Epidermal melanocyte (primary cell): Measurements from ENCODE around the gene RAB44.

ENCODE experiments used
- DNase-seq: peaks from one replicate; pipeline ENCODE4 v3.0.0; 2011; ENCODE audit warnings: low spot score; ENCODE audit not compliant: insufficient read length

Gene RAB44

DNA sequence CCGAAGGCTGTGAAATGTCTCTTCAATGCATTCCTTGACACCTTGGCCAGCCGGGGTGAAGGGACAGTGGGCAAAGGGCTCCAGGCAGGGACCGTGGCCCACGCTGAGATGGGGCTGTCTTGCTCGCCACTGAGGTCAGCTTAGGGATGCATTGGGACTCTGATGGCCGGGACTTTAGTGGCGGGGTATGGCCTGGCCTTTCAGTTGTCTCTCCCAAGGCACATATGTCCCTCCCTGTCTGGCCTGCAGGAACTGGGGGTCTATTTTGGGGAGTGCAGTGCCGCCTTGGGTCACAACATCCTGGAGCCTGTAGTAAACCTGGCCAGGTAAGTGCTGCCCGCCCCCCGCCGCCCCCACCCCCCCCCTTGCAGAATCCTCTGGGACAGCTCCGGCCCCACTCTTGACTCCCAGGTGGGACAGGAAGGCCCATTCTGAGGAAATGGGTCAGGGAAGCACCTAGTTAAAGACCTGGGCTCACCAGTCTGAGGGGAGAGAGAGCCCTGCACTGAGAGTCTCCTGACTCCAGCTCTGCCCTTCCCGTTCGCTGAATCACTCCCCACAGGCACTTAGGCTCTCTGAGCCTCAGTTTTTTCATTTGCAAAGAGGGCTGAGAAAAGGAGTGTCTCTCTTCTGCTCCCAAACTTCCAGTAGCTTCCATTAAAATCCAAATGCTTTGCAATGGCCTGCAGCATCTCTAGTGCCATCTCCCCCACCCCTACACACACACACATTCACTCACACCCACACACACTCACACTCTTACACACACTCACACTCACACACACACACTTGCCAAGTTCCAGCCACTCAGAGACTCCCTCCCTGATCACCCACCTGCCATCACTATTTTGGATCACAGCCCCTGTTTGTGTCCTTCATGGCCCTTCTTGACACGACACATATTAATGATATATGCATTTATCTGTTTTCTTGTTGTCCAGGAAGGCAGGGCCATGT, 33.1 kb downstream of the RAB44 start:
- DNase-seq: no peak

DNA sequence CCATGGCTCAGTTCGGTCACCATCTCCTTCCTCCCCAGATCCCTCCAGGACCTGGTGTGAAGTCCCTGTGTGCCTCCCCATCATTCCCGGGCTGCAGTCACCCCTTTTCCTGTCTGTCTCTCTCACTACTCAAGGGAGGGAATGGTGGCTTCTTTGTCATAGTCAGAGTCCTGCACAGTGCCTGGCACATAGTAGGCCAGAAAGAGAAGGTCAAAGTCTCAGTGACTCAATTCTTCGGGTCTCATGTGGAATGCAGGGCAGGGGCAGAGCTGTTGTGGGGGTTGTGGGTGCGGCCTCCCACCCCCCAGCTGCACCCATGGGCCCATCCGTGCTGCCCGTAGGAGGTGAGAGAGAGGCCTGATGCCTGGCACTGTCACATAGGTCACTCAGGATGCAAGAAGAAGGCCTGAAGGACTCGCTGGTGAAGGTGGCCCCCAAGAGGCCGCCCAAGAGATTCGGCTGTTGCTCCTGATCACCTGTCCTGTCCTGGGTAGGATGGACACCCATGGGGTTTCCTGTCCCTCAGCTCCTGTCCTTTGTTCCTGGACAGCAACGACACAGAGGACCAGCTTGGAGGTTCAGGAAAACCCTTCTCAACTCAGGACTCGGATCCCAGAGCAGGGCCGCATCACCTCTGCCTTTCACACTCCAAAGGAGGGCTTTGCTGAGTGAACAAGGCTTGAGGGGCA, 34.1 kb downstream of the RAB44 start:
- no peak for DNase-seq

DNA sequence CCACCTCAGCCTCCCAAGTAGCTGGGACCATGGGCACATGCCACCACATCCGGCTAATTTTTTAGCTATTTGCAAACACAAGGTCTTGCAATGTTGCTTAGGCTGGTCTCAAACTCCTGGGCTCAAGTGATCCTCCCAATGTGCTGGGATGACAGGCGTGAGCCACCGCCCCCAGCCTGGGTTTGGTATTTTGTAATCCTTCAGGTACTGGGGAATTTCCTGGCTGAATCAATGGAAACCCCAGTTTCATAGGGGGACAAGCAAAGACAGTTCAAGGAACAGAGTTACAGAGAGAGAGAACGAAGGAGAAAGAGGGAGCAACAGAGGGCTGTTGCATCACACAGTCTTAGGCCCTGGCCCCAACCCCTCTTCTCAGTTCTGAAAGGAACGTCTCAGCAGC, 35.7 kb downstream of the RAB44 start:
- no peak for DNase-seq

DNA sequence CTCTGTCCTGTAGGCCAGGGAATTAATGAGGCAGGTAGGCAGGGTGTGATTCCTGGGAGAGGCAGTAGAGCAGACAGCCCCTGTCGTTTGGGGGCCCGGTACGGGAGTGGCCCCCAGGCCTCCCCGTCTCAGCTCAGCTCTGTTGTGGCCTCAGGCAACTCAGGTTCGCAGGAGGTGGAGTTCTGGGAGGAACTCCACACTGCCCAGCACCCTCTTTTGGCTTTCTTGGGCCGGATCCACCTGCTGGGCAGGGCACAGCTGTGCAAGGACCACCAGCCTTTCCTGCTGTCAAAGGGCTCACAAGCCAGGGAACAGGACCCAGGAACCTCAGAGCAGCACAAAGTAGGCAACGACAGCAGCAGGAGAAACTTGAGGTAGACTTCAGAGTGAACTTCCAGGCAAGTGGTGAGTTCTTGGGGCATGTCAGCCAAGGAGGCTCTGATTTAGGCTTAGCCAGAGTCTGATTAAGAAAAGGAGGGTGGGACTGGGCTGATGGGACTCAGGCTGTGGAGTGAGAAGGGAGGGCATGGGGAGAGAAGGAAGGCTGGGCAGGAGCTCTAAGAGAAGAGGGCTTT, 36.9 kb downstream of the RAB44 start:
- DNase-seq: no peak

DNA sequence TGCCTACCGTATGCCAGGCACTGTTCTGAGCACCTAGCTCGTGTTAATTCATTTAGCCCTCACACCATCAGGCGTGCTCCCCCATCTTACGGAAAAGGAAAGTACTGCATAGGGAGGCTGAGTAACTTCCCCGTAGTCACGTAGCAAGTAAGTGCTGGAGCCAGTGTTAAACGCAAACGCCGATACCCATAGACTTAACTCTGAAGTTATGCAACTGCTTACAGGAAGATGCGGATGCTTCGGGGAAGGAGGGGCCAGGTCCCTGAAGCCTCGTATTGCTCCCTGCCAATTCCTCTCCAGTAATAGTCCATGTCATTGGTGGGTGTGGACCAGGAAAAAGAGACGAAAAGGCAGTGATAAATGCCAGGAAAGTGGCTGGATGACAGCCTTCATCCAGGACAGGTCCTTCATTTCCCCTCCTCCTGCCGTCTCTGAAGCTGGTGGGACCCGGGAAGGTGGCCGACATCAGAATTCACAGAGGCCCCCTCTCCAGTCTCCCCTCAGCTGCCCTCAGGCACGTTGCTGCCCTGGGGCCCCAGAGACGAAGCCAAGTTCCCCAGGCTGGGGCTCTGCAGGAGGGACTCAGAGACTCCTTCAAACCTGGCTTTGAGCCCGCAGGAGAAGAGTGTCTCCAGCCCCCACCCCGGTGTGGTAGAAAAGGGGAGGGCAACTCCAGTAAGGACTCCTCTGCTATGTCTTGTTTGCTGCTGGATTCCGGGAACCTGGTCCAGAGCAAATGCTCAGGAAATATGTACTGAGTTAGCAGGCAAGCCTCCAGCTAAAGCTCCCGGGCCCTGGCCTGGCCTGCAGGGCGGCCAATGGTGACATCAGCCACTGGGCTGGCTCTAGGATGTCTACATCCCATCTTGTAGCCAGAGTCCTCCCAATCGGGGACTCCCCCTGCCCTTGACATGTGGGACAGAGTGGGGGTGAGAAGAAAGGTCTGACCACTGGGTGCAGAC, 37.8 kb downstream of the RAB44 start:
- DNase-seq: peak; percentile 49

DNA sequence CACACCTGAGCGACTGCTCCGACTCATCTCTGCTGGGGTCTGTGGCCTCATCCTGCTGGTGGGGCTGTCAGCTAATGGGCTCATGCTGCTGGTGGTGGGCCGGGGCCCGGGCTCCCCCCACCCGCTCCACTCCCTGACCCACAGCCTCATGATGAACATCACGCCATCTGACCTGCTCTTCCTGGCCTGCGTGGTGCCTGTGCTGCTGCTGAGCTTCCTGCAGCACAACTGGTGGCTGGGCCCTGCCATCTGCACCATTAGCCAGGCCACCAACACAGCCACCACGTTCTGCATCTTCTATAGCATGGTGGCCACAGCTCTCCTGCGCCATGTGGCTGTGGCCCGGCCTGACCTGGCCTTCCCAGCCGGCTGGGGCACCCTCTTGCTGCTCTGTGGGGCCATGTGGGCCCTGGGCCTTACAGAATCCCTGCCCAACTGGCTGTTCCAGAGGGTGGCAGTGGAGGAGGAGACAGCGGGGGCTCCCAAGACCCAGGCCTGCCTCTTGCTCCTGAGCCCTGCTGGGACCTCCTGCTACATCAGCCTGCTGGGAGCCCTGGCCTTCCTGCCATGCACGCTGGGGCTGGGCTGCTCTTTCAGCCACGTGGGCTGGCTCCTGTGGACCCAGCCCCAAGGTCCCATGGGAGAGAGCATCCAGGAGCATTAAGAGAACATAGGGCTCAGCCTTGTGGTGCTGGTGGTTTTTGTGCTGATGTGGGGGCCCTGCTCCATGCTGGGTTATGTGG, 39.6 kb downstream of the RAB44 start:
- DNase-seq: no peak

DNA sequence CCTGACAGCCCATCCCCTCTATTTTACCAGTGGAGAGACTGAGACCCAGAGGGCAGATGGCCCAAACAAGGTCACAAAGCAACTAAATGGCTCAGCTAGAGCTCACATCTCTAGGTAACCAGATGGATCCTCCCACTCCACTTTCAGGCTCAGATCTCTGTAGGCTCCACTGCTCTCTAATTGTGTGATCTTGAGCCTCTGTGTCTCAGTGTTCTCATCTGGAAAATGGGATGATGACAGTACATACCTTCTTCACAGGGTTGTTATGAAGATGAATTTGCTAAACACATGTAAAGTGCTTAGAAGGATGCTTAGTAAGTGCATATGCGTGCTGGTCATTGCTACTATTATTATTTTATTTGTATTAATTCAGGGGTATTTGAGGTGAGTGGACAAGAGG, 40.5 kb downstream of the RAB44 start:
- no peak for DNase-seq

DNA sequence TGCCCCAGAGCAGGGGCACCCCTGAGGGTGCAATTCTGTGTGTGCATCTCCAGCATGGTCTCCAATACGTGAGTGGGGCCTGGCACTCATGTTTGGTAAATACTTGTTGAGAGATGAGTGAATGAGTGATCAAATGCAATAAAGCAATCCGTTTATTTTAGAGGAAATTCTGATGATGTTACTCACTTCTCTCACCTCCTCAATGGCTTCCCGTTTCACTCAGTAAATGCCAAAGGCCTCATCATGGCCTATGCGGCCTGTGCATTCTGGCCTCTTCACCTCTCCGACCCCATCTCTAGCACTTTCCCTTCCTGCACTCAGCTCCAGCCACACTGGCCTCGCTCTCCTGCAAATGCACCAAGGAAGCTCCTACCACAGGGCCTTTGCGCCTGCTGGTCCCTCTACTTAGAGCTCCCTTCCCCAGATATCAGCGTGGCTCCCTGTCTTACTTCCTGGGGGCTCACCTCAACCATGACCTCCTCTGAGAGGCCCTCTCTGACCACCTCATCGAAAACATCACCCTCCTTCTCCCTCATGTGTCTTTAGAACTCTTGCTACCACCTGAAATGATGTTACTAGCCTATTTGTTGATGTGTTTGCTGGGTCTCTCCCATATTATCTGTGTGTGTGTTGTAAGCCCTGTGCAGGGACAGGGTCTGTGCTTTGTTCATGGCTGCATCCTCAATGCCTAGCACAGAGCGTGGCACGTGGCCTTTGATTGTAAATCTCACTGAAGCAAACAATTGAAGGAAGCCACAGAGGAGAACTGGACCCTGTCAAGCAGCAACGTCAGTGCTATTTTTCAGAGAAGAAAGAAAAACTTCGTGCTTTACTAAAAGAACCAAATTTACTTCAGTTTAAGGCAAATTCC, 42.6 kb downstream of the RAB44 start:
- no peak for DNase-seq

DNA sequence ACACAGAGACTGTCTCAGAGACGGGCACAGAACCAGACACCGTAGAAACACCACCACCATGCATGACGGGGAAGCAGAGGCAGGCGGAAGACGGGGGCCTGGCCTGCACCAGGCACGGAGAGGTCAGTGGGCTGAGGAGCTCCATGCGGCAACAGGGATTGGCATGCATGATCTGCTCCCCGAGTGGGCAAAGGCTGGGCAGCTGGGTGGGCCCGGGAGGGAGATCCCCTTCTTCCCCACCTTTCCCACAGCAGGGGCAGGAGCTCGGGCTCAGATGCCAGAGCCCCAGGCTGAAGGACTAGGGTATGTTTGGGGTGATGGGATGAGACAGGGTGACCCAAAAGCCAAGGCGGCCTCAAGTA, 43.2 kb downstream of the RAB44 start:
- no peak for DNase-seq

DNA sequence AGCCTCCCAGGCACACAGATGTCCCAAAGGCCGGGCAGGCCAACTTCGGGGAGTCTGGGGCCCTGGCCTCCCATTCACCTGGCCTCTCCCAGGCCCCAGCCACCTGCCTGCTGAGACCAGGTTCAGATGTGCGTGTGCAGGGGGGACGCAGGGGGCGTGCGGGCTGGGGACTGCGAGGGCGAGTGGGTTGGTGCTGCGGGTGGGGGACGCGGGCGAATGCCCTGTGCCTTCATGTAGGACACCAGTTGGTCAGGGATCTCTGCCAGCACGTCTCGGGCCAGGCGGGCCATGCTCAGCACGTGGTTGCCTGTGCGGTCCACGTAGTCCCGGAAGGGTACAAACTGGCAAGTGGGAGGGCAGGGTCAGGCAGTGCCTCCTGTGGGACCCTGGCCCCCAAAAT, 44.5 kb downstream of the RAB44 start:
- DNase-seq: no peak

DNA sequence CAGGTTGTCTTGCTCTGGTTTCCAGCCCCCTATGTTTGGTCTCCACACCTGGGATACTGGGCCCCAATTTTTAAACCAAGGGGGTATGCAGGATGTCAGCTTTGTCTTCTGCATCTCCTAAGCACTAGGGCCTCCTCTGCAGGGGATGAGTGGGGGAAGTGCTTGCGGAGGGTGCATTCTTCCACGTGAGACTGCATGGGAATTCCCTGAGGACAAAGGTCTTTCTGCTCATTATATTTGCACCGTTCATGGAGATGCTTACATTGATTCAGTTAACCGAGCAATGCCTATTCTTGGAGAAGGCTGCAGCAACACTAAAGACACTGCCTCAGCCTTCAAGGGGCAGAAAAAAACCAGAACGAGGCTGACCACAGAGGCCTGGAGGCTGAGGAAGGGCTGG, 45.4 kb downstream of the RAB44 start:
- no peak for DNase-seq

DNA sequence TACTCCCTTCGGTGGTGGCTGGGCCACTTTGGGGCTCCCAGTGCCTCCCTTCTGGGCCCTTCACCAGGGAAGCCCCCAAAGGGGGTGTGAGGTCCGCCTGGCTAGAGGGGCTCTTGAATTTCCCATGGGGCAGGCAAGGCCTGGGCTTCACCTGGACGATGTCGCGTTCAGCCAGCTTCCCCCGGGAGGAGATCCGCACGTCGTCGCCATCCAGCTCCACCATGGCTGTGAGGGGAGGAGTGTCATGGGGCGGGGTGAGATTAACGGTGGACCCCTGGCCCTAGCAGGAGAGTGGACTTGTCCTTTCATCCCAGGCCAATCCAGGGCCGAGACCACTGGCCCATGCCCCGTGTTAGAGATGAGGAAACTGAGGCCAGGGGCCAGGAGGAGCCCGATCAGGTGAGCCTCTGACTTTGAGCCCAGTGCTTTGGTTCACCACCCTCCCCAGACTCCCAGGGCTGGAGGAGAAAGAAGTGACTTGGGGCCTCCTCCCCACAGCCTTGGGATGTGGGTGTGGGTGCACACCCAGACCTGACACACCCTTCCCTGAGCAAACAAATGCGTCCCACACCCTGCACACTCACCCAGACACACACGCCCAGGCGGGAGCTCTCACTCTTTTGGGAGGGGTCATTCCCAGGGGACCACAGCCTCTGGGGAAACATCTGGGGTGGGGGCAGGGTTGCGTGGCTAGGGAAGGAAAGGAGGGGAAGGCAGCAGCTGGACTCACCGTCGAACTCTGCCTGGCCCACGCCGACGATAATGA, 46.1 kb downstream of the RAB44 start:
- no peak for DNase-seq

DNA sequence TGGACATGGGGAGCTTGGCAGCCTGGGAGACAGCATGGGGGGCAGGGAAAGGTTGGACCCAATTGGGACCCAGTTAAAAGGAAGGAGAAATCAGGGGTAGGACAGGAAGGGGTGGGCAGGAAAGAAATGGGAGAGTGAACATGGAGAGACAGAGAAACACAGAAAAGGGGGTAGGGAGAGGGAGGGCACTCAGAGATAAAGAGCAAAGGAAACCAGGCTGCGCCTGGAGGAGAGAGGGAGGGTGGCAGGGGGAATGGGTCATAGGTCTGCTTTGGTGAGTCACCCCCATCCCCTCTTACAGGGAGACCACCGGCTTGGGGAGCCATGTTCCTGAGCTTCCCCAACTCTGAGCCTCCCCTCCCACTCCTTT, 46.7 kb downstream of the RAB44 start:
- DNase-seq: no peak

DNA sequence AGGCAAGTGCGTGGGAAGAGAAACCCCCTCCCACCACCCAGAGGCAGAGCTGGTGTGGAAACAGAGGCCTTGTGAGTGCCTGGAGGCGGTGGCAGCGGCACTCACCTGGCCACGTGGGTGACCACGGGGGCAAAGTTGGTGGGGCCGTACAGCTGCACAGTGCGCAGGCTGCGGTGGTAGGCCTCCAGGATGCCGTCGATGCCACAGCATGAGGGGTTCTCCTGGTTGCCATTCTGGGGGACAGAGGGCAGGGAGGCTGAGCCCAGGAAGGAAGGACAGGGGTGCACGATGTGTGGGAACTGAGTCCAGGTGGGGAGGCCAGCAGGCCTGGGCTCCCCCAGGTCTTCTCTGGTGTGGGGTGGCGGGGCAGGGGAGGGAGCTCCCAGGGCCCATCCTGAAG, 47.7 kb downstream of the RAB44 start:
- no peak for DNase-seq

DNA sequence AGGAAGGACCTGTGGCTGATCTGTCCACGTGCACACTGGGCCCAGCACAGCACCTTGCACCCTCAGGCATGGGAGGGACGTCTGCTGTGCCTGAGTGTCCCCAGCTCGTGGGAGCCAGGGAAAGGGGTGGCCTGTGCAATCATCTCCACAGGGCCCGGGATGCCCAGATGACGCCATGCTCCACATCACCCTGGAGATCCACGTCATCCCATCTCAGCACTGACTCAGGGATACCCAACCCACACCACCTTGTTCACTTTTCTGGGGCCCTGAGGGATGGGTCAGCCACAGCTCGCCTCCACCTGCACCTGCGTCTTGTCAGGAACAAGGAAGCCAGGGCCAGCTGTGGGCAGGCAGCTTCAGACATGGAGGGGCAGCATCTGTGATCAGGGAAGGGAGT, 48.2 kb downstream of the RAB44 start:
- no peak for DNase-seq

DNA sequence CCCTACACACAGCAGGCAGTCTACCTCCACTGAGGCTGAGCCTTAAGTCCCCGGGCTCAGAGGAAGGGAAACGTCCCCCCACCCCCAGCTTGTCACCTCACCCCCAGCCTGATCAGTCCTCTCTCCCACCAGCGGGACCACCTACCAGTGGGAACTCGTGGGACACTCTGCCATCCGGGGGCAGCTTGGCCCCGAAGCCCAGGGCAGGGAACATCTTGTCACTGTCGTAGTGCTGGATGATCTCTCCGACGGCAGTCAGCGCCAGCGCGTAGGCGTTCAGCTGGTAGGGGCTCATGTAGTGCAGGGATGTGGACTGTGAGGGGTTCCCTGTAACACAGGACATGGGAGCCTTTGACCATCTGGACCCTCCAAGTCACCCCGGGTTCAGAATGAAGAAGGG, 48.6 kb downstream of the RAB44 start:
- DNase-seq: no peak

DNA sequence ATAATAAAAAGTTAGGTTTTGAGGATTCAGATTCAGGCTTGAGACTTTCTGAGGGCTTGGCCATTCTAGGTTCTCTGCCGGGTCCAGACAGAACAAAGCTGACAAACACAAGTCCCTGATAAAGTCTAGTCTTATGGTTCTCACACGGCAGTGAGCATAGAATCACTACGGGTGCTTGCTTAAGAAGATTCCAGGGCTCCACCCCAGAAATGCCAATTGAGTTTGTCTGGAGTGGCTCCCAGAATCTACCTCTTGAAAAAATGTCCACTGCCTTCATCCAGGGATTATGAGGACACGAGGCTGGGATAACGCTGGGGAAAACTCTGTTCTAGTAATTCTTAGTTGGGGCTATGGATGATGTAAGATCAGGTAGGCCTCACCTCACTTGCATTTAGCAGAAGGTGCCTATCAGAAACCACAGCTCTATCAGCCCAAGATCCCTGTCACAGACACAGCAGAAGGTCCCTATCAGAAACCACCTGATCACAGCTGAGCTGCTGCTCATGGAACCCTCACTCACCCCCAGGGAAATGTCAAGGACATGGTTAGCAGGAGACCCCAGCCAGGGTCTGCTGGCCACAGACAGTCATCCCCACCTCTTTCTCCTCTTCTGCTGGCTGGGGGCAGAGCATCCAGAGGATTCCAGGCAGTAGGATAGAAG, 52.3 kb downstream of the RAB44 start:
- no peak for DNase-seq

DNA sequence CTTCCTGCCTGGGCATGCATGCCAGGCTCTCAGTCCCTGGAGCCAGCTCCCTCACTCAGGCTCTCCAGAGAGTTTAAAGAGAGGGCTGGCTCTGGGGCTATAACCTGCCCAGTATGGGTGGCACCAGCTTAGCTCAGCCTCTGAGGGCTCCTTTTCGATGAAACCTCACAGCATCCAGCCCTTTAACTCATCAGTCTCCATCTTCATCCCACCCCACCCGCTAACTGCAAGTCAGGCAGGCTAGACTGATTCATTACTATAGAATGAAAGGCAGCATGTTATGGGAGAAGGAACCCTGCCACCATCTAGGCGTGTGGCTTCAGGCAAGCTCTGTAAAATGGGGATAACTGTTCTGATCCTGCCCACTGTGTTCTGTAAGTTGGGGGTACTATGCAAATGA, 53.5 kb downstream of the RAB44 start:
- DNase-seq: no peak

DNA sequence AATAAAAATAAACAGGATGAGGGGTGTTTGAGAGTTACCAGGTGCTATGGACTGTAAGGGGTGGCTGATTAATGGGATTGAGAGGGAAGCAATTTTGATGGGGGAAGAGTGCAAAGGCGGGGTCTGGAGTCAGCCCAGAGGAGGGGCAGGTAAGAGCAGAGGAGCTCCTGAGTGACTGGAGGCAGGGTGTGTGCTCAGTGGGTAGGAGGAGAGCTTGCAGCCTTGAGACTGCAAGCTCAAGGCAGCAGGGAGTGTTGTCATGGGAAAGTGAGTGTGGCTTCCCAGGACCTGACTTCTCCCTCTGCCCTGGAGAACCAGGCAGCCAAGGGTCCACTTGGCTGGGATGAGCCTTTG, 54.2 kb downstream of the RAB44 start:
- no peak for DNase-seq
